Activated T-cell treated with anti-CD3 and anti-CD28 coated beads, Interleukin-2, amount 50 U/mL, for 24 hours (primary cell): ENCODE measurements around the gene PIP5K1B.

Experiments used
- DNase-seq: peaks from one replicate; pipeline ENCODE4 v3.0.0-alpha.2; 2020
- H3K27ac Mint-ChIP-seq: 2 replicates; pipeline ENCODE4 v1.8.0; 2020; ENCODE audit warnings: mild to moderate bottlenecking, mixed read lengths
- H3K27me3 Mint-ChIP-seq: 2 replicates; pipeline ENCODE4 v1.8.0; 2020; ENCODE audit warnings: mixed read lengths
- H3K36me3 Mint-ChIP-seq: 2 replicates; pipeline ENCODE4 v1.8.0; 2020; ENCODE audit warnings: low read depth, mixed read lengths
- H3K4me1 Mint-ChIP-seq: 2 replicates; pipeline ENCODE4 v1.8.0; 2020; ENCODE audit warnings: low read depth, mixed read lengths
- H3K4me3 Mint-ChIP-seq: 2 replicates; pipeline ENCODE4 v1.8.0; 2020; ENCODE audit warnings: mild to moderate bottlenecking, moderate library complexity, mixed read lengths
- H3K9me3 Mint-ChIP-seq: 2 replicates; pipeline ENCODE4 v1.8.0; 2020; ENCODE audit warnings: mixed read lengths

The PIP5K1B gene

DNA sequence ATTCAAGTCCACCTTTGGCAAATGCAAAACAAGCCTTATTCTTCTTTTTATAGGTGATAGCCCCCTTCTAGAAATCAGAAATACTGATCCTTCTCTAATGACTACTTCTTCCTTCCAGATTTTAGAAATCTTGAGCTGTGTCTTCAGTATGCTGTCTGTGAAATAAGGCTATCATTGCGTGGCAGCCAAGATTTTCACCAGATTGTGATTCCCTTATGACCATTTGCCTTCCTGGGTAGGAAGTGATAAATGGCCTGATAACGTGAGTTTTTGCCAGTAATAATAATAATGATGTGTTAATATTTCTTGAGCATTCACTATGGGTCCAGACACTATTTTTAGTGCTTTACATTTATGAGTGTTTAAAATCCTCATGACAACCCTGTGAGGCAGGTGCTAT, 80.9 kb downstream of the PIP5K1B start:
- peaks cover 23% of the 10 kb centered on the region for H3K36me3 Mint-ChIP-seq
- H3K27ac Mint-ChIP-seq: no peak overlapping the region
- H3K4me1 Mint-ChIP-seq: peaks cover 13% of the 10 kb centered on the region
- H3K4me3 Mint-ChIP-seq: no peak overlapping the region
- H3K9me3 Mint-ChIP-seq: no peaks in the 10 kb centered on the region
- no peaks in the 10 kb centered on the region for H3K27me3 Mint-ChIP-seq
- no peak for DNase-seq

DNA sequence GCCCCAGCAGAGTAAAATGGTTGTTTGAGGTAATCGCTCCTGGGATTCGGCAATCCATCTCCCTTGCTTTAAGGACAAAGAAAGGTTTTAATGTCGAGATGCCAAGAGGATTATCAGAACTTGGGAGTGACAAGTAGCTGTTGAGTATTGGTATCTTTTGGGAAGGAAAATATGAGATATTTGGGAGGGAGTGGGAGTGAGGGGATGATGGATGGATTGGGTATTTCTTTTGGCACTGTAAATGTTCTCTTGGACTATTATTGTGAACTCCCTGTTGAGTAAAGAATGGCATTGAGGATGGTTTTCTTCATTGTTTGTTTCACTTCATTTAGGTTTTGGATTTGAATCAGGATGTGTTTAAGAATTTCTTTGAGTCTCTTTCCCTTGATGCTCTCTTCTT, 86.1 kb downstream of the PIP5K1B start:
- no peak for DNase-seq
- Mint-ChIP-seq H3K36me3 (peaks cover 13% of the 10 kb centered on the region), H3K4me3 (no peak overlapping the region), H3K27ac (no peak overlapping the region), H3K9me3 (no peaks in the 10 kb centered on the region), H3K4me1 (no peaks in the 10 kb centered on the region), H3K27me3 (no peaks in the 10 kb centered on the region)

GRCh38 chr9:68793605-68794343, 88.7 kb downstream of the PIP5K1B start:
- Mint-ChIP-seq H3K9me3 (no peaks in the 10 kb centered on the region), H3K36me3 (no peaks in the 10 kb centered on the region), H3K27ac (no peak overlapping the region), H3K4me1 (peaks cover 6% of the 10 kb centered on the region), H3K4me3 (no peak overlapping the region), H3K27me3 (no peaks in the 10 kb centered on the region)
- no peak for DNase-seq

DNA sequence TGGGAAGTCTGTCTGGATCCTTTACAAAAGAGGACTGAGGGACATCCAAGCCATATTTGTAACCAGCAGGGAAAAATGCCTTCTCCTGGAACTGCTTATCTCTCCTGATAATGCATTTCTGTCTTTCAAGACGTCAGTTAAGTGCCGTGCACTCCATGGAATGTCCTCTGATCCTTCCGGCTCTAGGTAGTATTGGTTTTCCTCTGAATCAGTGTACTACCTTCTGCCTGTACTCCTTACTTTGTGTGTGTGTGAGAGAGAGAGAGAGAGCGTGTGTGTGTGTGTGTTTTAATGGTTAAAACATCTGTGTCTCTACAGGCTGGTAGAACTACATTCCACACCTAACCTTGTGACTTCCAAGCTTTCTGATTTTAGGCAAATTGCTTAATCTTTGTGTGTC, 89.9 kb downstream of the PIP5K1B start:
- Mint-ChIP-seq H3K27ac (no peak overlapping the region), H3K9me3 (no peaks in the 10 kb centered on the region), H3K4me3 (no peak overlapping the region), H3K36me3 (no peaks in the 10 kb centered on the region), H3K4me1 (peaks cover 6% of the 10 kb centered on the region), H3K27me3 (no peaks in the 10 kb centered on the region)
- DNase-seq: no peak

DNA sequence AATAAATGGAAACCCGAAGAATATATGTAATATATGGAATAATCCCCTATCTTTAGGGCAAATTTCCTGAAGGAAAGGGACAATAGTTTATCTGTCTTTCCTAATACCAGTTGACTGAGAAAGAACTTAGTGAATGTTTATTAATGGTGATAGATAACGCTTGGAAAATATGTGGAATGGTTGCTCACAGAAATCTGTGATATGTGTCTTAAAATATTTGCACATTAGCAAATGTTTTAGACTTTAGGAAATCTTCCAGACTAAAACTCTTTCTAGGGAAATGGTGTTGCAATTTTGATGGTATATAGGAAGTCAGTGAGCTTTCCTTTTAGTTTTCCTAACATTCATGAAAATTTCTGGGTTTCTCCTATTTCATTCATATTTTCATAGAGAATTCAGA, 90.4 kb downstream of the PIP5K1B start:
- Mint-ChIP-seq H3K36me3 (no peaks in the 10 kb centered on the region), H3K9me3 (no peaks in the 10 kb centered on the region), H3K4me3 (no peak overlapping the region), H3K27ac (no peak overlapping the region), H3K27me3 (no peaks in the 10 kb centered on the region), H3K4me1 (peaks cover 6% of the 10 kb centered on the region)
- no peak for DNase-seq

DNA sequence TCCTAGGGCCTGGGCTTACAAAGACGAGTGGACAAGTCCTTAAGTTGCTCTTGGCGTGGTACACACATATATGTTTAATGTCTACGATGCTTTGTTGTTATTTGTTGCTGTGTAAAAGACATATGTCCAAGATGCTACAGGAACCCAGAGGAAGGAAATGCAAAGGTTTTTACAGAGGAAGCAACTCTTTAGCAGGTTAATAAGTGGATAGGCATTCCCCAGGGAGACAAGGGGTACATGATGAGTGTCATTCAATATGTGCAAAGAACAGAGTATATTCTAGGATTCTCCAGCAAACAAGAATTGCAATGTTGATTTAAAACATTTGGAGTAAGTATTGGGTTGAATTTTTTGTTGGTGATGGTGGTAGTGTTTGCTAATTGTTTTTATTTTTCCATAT, 92.1 kb downstream of the PIP5K1B start:
- Mint-ChIP-seq H3K27me3 (no peaks in the 10 kb centered on the region), H3K27ac (no peak overlapping the region), H3K4me1 (peaks cover 6% of the 10 kb centered on the region), H3K36me3 (no peaks in the 10 kb centered on the region), H3K9me3 (no peaks in the 10 kb centered on the region), H3K4me3 (no peak overlapping the region)
- DNase-seq: no peak

GRCh38 chr9:68798423-68798822, 93.4 kb downstream of the PIP5K1B start:
- DNase-seq: no peak
- H3K36me3 Mint-ChIP-seq: no peaks in the 10 kb centered on the region
- no peaks in the 10 kb centered on the region for H3K9me3 Mint-ChIP-seq
- H3K27me3 Mint-ChIP-seq: no peaks in the 10 kb centered on the region
- no peak overlapping the region for H3K4me3 Mint-ChIP-seq
- no peak overlapping the region for H3K27ac Mint-ChIP-seq
- H3K4me1 Mint-ChIP-seq: peaks cover 6% of the 10 kb centered on the region

DNA sequence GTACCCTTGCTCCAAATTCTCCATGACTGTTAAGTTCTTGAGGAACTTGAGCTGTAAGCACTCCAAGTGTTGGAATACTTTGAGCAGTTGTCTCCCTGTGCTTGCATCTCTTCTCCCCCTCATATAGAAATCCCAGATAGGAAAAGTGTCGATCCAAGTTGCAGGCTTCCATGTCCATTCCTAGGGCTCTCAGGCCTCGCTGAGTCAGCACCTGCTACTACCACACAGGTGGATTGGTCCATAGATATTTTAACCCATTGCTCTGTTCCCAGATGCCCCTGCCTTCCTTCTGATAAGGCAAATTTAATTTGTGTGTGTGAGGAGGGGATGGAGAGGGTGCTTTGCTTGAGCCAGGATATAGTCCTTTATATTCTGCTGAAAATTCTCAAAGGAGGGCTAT, 95.8 kb downstream of the PIP5K1B start:
- no peak for DNase-seq
- Mint-ChIP-seq H3K36me3 (no peaks in the 10 kb centered on the region), H3K4me1 (peaks cover 6% of the 10 kb centered on the region), H3K27me3 (peaks cover 4% of the 10 kb centered on the region), H3K9me3 (no peaks in the 10 kb centered on the region), H3K27ac (no peak overlapping the region), H3K4me3 (no peak overlapping the region)

DNA sequence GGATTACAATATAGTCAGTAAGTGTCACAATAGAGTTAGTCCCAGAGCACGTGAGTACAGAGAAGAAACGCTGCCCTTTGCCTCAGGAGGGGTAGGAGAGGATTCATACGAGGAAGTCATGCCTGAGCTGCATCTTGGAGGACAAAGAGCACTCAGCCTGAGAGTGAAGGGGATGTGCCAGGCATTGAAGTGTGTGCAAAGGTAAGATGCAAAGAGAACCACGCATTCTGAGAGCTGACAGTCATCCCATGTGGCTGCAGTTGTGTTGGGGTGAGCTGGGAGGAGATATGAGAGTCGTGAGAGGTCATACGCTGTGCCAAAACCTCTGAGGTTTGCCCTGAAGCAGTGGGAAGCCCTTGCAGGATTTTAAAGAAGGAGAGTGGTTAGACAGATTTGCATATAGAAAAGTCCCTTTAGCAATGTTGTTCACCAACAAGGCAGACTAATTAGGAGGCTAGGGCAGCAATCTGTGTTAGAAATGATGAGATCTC, 97.5 kb downstream of the PIP5K1B start:
- Mint-ChIP-seq H3K36me3 (no peaks in the 10 kb centered on the region), H3K27ac (no peak overlapping the region)
- peak; percentile 32 for DNase-seq

GRCh38 chr9:68804911-68805889, 100.2 kb downstream of the PIP5K1B start:
- no peak for DNase-seq
- H3K4me1 Mint-ChIP-seq: no peaks in the 10 kb centered on the region
- H3K4me3 Mint-ChIP-seq: no peak overlapping the region
- H3K27me3 Mint-ChIP-seq: peaks cover 4% of the 10 kb centered on the region
- no peak overlapping the region for H3K27ac Mint-ChIP-seq
- no peaks in the 10 kb centered on the region for H3K36me3 Mint-ChIP-seq
- no peaks in the 10 kb centered on the region for H3K9me3 Mint-ChIP-seq

More for the DNA sequence above, 97.5 kb downstream of the PIP5K1B start:
- Mint-ChIP-seq H3K4me1 (peaks cover 6% of the 10 kb centered on the region), H3K4me3 (no peak overlapping the region), H3K9me3 (no peaks in the 10 kb centered on the region), H3K27me3 (peaks cover 4% of the 10 kb centered on the region)

- Mint-ChIP-seq H3K9me3 (no peaks in the 10 kb centered on the region), H3K4me1 (no peaks in the 10 kb centered on the region), H3K27me3 (peaks cover 4% of the 10 kb centered on the region), H3K4me3 (no peak overlapping the region), H3K27ac (no peak overlapping the region), H3K36me3 (no peaks in the 10 kb centered on the region)
- no peak for DNase-seq
Measured at GRCh38 chr9:68805890-68806517, 101.0 kb downstream of the PIP5K1B start.

DNA sequence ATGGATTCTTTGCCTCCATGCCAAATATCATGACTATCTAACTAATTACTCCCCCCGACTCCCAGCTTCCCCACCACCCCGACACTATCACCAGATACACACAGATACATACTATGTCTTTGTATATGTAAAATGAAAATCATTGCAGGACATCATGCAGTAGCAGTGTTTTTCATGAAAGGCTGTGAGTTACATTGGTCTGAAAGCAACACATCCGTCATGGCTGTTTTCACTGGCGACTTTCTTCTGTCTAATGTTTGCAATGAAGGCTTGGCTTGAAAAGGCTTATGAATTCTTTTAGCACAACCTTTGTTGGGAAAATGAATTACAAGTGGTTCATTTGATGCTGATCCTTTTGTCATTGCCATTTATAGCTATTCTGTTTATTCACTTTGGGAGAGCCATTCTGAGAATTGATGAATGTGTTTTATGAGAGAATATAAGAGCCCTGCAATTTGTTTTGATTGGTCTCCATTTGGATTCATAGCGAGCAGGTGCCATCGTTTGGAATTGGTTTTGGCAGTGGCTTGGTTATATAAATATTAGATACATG, 103.4 kb downstream of the PIP5K1B start:
- H3K4me3 Mint-ChIP-seq: no peak overlapping the region
- H3K9me3 Mint-ChIP-seq: no peaks in the 10 kb centered on the region
- H3K4me1 Mint-ChIP-seq: no peaks in the 10 kb centered on the region
- no peak overlapping the region for H3K27ac Mint-ChIP-seq
- H3K36me3 Mint-ChIP-seq: no peaks in the 10 kb centered on the region
- H3K27me3 Mint-ChIP-seq: peaks cover 11% of the 10 kb centered on the region
- DNase-seq: no peak

GRCh38 chr9:68817079-68817875, 112.2 kb downstream of the PIP5K1B start:
- DNase-seq: no peak
- H3K27me3 Mint-ChIP-seq: peaks cover 3% of the 10 kb centered on the region
- no peaks in the 10 kb centered on the region for H3K36me3 Mint-ChIP-seq
- no peaks in the 10 kb centered on the region for H3K9me3 Mint-ChIP-seq
- no peak overlapping the region for H3K27ac Mint-ChIP-seq
- no peaks in the 10 kb centered on the region for H3K4me1 Mint-ChIP-seq
- no peak overlapping the region for H3K4me3 Mint-ChIP-seq

- no peaks in the 10 kb centered on the region for H3K4me1 Mint-ChIP-seq
- H3K4me3 Mint-ChIP-seq: no peak overlapping the region
- no peak for DNase-seq
- no peak overlapping the region for H3K27ac Mint-ChIP-seq
- H3K36me3 Mint-ChIP-seq: no peaks in the 10 kb centered on the region
- no peaks in the 10 kb centered on the region for H3K27me3 Mint-ChIP-seq
- no peaks in the 10 kb centered on the region for H3K9me3 Mint-ChIP-seq
Measured at GRCh38 chr9:68819065-68819464, 114.0 kb downstream of the PIP5K1B start.
